Urinary bladder (tissue), 4 donors: ENCODE measurements around the gene MYOM1. TPM values are rescaled to one million over a fixed set of nuclear protein-coding genes. Genes with fewer than 3 reads are reported as not detected.

Source experiments
- DNase-seq: peaks from one replicate; pipeline ENCODE4 v3.0.0-alpha.2; 2015; ENCODE audit errors: extremely low spot score
- H3K27ac ChIP-seq: one replicate; pipeline ENCODE4 v1.5.1; 2013; ENCODE audit warnings: low read depth, mild to moderate bottlenecking, moderate library complexity
- H3K36me3 ChIP-seq: one replicate; pipeline ENCODE4 v1.6.1; 2013; ENCODE audit warnings: mild to moderate bottlenecking, moderate library complexity; ENCODE audit not compliant: insufficient read depth
- H3K4me1 ChIP-seq: one replicate; pipeline ENCODE4 v1.6.1; 2013; ENCODE audit warnings: mild to moderate bottlenecking, moderate library complexity; ENCODE audit not compliant: insufficient read depth
- H3K4me3 ChIP-seq: one replicate; pipeline ENCODE4 v1.5.1; 2013; ENCODE audit warnings: low read depth, low read length
- WGBS: extraction: QIAGEN DNeasy Blood & Tissue Kit; methylation state at CpG from one replicate; pipeline ENCODE4 v1.1.7; 2013; 5-methylcytosine and 5-hydroxymethylcytosine counted together
- polyA plus RNA-seq: library from polyadenylated mRNA; stranded (reverse); fragments of 200-250 nt; gene quantifications from one replicate; pipeline ENCODE4 v1.2.3, GENCODE V29; 2013
- total RNA-seq: library from RNA; depleted of rRNA; stranded (reverse); fragments of >200 nt; gene quantifications from one replicate; pipeline ENCODE4 v1.2.3, GENCODE V29; 2014
- donor health status: healthy with polysubstance abuse.
- donor health status: healthy.

Gene MYOM1
- total and polyA plus RNA-seq, 2 donors, result 14.9 to 41.9 TPM

DNA sequence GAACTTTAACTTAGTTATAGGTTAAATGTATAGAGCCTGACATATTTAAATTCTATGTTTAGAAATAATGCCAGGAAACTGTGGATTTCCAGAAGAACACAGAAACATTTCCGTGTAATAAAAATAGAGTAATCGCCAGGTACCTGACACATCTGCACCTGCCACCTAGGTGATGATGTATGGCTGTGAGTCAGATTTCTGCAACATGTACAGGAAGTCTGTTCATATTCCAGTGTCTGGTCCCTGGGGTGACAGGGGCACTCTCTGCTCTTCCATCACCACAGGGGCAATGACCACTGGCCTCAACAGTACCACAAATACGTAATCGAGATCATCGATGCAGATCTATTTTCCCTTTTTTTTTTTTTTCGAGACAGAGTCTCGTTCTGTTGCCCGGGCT lies 105.7 kb downstream of the MYOM1 start:
- no peaks in the 10 kb centered on the region for H3K4me1 ChIP-seq
- no peaks in the 10 kb centered on the region for H3K36me3 ChIP-seq
- no peak overlapping the region for H3K4me3 ChIP-seq
- no peak overlapping the region for H3K27ac ChIP-seq
- WGBS, result 80% methylated on average over 8 of the region's 8 CpGs
- DNase-seq, result no peak

DNA sequence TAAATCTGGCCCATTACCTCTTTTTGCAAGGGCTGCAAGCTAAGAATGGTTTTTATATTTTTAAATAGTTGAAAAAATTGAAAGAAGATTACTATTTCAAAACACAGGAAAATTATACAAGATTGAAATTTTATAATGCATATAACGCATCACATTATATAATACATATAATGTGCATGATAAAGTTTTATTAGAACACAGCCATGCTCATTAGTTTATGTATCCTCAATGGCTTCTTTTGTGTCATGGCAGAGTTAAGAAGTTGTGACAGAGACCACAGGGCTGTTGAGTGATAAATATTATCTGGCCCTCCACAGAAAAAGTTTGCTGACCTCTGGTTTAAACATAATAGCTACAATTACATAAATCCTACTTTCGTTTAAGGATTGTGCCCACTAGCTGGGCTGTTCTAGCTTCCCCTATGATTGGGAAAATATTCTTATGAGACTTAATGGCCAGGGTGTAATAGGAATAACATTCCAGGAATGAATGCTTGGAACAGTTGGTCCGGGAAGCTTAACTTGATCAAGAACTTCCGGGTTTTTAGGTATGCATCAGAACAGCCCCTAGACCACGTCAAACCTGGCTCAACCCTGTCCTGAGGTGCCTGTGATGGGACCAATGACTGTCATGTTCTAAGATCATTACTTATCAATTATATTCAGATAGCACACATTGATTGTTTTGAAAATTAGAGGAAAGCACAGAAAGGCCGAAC lies 108.1 kb downstream of the MYOM1 start:
- H3K4me1 ChIP-seq, result no peaks in the 10 kb centered on the region
- H3K4me3 ChIP-seq, result no peak overlapping the region
- no peak for DNase-seq
- H3K27ac ChIP-seq, result no peak overlapping the region
- no peaks in the 10 kb centered on the region for H3K36me3 ChIP-seq
- 66% methylated on average over 6 of the region's 6 CpGs for WGBS

DNA sequence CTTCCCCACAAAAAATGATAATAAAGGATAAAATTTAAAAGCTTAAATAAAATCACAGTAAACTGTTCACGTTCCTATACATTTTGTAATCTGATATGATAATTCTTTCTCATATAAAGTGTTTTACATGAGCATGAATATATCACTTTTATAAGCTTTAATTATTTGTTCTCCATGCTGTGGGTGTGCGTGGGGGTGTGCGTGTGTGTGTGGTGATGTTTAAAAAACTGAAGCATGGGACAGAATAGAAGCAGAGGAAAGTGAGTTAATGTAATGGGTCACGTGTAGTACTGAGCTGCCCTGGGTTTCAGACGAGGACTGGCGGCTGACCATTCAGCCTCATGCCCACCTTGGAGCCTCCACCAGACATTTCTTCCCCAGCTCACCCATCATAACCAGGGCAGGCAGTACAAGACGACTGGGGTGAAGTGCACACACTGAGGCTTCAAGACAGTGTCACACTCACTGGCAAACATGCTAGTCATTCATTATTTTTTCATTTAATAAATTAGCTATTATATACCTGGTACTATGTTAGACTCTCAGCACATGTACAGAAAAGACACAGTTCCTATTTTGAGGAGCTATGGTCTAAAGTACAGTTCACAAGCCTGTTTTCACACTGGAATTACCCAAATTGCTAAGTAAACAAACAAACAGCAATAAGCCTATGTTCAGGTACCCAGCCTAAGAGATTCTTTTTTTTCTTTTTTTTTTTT lies 109.6 kb downstream of the MYOM1 start:
- no peaks in the 10 kb centered on the region for H3K36me3 ChIP-seq
- no peak overlapping the region for H3K27ac ChIP-seq
- no peak overlapping the region for H3K4me3 ChIP-seq
- no peak for DNase-seq
- 92% methylated on average over 7 of the region's 7 CpGs for WGBS
- H3K4me1 ChIP-seq, result no peaks in the 10 kb centered on the region

DNA sequence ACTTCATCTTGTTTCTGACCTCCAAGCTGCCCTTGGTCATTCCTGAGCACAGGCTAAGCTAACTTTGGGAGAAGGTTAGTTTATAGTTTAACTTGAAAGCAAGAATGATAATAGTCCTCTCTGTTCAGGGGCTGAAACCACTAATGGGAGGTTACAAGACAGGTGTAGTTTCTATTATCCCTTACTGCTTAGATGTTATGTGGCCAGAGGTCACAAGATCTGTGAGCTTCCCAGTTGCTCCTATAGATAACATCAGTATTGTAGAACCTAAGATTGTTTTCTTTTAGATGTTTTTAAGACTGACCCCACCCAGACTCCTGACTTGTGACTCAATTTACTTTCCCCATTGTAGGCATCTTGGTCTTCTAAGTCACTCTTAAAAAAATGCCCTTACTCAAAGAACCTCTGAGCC lies 112.0 kb downstream of the MYOM1 start:
- no peaks in the 10 kb centered on the region for H3K36me3 ChIP-seq
- no peak overlapping the region for H3K4me3 ChIP-seq
- no peaks in the 10 kb centered on the region for H3K4me1 ChIP-seq
- no peak overlapping the region for H3K27ac ChIP-seq
- DNase-seq, result no peak

DNA sequence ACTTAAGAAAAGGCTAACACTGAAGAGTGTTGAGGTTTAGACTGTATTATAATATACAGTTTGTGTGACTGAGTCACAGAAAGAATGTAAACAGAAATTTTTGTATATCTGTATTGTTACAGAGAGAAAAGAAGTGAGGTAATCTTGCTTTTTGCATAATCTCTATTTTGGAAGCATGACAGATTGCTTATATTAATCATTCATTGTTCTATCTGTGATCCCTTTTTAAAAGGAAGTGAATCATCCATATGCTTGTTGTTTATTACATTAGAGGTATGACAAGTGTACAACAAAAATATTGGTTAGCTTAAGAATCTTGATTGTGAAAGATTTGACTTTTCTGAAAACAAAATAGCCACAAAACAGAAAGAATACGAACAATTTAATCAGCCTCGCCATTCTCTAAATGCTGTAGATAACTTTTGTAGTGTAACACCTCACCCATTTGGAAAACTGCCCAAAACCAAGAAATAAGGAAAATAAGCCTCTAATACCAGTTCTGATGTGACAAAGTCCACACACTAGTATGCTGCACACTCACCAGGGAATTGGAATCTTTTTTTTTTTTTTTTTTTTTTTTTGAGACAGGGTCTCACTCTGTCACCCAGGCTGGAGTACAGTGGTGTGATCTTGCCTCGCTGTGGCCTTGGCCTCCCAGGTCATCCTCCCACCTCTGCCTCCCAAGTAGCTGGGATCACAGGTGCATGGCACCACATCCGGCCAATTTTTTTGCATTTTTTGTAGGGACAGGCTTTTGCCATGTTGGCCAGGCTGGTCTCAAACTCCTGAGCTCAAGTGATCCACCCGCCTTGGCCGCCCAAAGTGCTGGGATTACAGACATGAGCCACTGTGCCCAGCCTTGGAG lies 115.3 kb downstream of the MYOM1 start:
- H3K36me3 ChIP-seq, result no peaks in the 10 kb centered on the region
- no peak for DNase-seq
- H3K4me3 ChIP-seq, result no peak overlapping the region
- H3K4me1 ChIP-seq, result no peaks in the 10 kb centered on the region
- WGBS, result 81% methylated on average over 6 of the region's 6 CpGs
- H3K27ac ChIP-seq, result peak overlapping the region; percentile 38

DNA sequence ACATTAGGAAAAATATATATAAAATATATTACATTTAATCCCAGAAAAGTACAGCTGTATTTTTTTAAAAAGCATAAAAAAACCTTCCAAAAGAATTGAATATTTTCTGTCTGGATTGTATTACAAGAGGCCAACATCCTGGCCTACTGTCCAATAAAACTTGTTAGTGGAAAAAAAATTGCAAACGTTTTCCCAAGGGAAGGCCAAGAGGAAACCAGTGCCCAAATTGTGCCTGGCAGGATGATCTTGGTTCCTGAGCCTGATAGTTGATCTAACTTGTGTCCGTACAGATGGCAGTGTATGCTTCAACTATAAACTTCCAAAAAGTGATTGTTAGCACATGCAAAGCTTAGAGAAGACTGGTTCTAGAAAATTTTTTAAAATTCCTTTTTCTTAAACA lies 116.2 kb downstream of the MYOM1 start:
- Histone ChIP-seq H3K4me1 (no peaks in the 10 kb centered on the region), H3K36me3 (no peaks in the 10 kb centered on the region), H3K4me3 (no peak overlapping the region), H3K27ac (no peak overlapping the region)
- WGBS, result 24% methylated on average over 2 of the region's 2 CpGs
- no peak for DNase-seq

DNA sequence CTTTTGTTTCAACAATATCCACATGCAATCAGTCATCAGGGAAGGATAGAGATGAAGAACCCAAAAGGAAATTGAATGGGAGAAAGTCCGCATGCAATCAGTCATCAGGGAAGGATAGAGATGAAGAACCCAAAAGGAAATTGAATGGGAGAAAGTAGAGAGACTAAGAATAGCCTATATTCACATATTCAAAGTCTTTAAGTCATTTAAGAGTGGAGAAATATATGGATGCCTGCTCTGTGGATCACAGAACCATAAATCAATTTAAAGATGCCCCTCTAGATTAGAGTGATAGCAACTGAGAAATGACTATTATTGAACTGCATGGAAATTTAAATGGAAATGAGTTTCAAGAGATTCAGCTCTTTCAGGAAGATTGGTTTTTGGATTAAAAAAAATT lies 116.8 kb downstream of the MYOM1 start:
- 99% methylated on average over 1 of the region's 1 CpG for WGBS
- Histone ChIP-seq H3K4me3 (no peak overlapping the region), H3K27ac (no peak overlapping the region), H3K36me3 (no peaks in the 10 kb centered on the region), H3K4me1 (no peaks in the 10 kb centered on the region)
- DNase-seq, result no peak

DNA sequence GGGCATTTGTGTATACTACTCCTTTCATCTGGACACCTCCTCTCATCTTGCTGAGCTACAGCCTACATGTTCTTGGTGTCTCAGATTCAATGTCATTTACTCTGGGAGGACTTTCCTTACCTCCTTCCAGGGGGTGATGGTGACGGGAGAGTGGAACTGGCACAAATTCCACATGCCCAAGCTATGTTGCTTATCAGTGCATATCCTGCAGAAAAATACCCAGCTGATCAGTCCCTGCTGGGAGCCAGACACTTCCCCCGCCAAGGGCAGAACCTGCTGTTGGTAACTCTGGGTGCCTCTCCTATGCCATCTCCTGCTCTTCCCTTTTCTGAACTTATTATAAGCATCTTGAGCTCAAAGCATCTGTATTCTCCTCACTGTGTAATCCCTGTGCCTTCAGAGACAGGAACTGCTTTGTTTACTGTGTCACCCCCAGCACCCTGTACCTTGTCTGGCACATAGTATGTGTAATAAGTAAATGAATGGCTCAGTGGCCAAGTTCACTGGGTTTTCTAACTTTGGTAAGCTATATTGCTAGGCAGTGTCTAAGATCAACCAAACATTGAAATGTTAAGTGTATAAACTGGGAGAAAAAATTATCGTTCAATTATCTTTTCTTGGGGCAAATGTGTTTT lies 119.2 kb downstream of the MYOM1 start:
- H3K27ac ChIP-seq, result no peak overlapping the region
- DNase-seq, result no peak
- no peak overlapping the region for H3K4me3 ChIP-seq
- no peaks in the 10 kb centered on the region for H3K36me3 ChIP-seq
- 95% methylated on average over 3 of the region's 3 CpGs for WGBS
- no peaks in the 10 kb centered on the region for H3K4me1 ChIP-seq

DNA sequence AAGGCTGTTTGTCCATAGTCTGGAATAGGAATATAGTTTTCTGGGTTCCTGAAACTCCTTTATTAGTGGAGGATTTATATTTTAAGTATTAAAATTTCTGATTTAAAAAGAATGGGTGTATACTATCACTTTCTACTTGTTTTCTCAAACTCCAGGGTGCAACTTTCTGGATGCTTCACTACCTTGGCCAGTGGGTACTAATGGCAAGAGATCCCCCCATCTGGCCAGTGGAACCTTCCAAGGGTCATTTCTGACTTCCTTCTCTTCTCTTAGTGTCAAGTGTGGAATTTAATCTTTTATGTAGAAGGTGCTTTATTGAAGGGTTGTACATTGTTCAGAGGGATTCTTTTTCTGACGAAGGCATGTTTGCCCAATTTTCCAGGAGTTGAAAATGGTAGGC lies 120.4 kb downstream of the MYOM1 start:
- Histone ChIP-seq H3K4me3 (no peak overlapping the region), H3K36me3 (no peaks in the 10 kb centered on the region), H3K27ac (no peak overlapping the region), H3K4me1 (no peaks in the 10 kb centered on the region)
- WGBS, result 0% methylated on average over 1 of the region's 1 CpG
- no peak for DNase-seq

DNA sequence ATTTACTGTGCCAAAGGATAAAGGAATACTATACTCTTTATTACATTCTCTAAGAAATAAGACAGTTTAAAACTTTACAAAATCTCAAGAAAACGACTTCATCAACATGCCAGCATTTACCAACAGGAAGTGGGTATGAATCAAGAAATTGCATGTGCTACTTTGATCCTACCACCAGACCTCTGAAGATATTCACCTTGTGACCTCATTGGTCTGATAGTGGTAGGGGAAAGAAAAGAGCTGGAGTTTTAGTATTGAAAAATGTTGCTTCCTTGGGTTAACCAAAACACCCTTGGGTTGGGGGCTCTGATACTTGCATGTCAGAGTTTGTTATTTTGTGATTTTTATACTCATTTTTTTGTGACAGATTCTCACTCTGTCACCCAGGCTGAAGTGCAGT lies 122.7 kb downstream of the MYOM1 start:
- H3K4me1 ChIP-seq, result no peaks in the 10 kb centered on the region
- H3K4me3 ChIP-seq, result no peak overlapping the region
- no peak for DNase-seq
- H3K27ac ChIP-seq, result no peak overlapping the region
- whole genome bisulfite sequencing, result 67% methylated on average over 1 of the region's 1 CpG
- peaks cover 3% of the 10 kb centered on the region for H3K36me3 ChIP-seq

DNA sequence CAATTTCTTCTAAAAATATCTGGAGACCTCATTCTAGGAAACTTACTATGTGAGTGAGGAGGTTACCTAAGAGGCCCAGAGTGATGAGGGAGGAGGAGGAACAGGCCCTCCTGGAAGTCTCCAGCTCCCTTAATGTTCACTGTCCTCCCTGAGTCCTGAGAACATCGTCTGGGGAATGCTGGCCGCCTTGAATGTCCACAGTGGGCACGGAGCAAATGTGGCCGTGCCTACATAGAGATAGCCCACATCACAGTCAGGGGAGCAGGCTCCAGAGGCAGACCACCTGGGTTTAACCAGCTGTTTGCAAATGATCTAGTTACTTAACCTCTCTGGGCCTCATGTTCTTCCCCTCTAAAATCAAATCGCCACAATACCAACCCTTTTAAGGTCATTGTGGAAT lies 123.8 kb downstream of the MYOM1 start:
- H3K36me3 ChIP-seq, result peaks cover 3% of the 10 kb centered on the region
- 93% methylated on average over 5 of the region's 5 CpGs for WGBS

DNA sequence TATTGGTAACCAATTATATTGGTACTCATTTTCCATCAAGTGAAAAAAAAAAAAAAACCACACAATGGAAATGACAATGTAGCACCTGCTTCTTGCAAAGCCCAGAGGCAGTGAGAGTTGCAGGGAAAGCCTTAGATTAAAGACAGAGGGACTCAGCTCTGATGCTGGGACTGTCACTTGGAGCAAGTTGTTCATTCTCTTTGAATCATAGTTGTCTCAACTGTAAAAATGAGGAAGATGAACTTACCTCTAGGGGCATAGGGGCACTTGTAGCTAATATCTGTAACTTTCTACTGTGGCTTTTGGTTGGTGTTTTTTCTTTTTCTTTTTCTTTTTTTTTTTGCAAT lies 125.5 kb downstream of the MYOM1 start:
- peaks cover 3% of the 10 kb centered on the region for H3K36me3 ChIP-seq
- no peaks in the 10 kb centered on the region for H3K4me1 ChIP-seq
- no peak for DNase-seq
- no peak overlapping the region for H3K4me3 ChIP-seq
- H3K27ac ChIP-seq, result no peak overlapping the region

More for the DNA sequence above, 123.8 kb downstream of the MYOM1 start:
- no peaks in the 10 kb centered on the region for H3K4me1 ChIP-seq
- no peak overlapping the region for H3K4me3 ChIP-seq
- H3K27ac ChIP-seq, result no peak overlapping the region
- DNase-seq, result no peak

DNA sequence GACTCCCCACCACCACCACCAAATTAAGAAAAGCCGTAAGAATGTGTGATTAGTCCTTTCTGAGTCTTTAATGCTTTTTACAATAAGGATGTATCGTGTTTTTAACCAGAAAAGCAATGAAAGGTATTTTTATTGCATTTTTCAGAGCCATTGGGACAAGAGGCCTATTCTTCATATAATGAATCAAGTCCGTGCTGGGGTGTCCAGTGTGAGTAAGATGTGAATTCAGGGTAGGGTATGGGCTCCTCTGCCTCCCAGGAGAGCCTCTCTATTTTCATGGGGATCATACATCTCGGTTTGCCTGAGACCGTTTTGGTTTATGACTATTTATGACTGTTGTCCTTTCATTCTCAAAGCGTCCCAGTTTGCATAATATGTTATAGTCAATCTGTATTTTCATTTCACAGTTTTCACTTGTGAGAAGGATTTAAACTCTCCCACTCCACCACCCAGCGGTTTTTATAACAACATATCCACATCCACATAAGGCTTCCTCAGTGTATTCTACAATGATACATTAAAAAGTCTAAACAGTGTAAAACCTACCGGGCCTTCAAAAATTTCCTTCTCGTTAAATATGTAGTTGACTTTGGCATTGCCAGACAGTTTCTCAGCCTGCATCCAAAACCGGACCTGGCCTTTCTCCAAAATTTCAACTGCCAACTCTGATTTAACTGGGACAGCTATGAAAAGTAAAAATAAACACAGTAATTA lies 126.0 kb downstream of the MYOM1 start:
- no peak overlapping the region for H3K4me3 ChIP-seq
- WGBS, result 58% methylated on average over 10 of the region's 10 CpGs
- no peak overlapping the region for H3K27ac ChIP-seq

More for the DNA sequence above, 126.0 kb downstream of the MYOM1 start:
- DNase-seq, result no peak
- Histone ChIP-seq H3K4me1 (no peaks in the 10 kb centered on the region), H3K36me3 (peaks cover 3% of the 10 kb centered on the region)
